Large intestine (tissue), 3 donors: ENCODE results near the gene MCOLN2. TPM values are rescaled to one million over a fixed set of nuclear protein-coding genes. Genes with fewer than 3 reads are reported as not detected.

ENCODE experiments used
- DNase-seq, 2 donors: peaks; one replicate each; pipeline versions ENCODE4 v3.0.0 to v3.0.0-alpha.2; 2013
- H3K27ac ChIP-seq: one replicate; pipeline ENCODE4 v1.5.1; 2013; ENCODE audit warnings: low read length
- H3K27me3 ChIP-seq: 2 replicates; pipeline ENCODE4 v1.6.1; 2013; ENCODE audit warnings: low read length; ENCODE audit not compliant: control insufficient read depth, insufficient read depth
- H3K36me3 ChIP-seq: 2 replicates; pipeline ENCODE4 v1.6.1; 2013; ENCODE audit warnings: low read length; ENCODE audit not compliant: control insufficient read depth, insufficient read depth
- H3K4me1 ChIP-seq: one replicate; pipeline ENCODE4 v1.6.1; 2013; ENCODE audit warnings: low read length; ENCODE audit not compliant: control insufficient read depth, insufficient read depth
- H3K4me3 ChIP-seq: one replicate; pipeline ENCODE4 v1.5.1; 2013; ENCODE audit warnings: low read length
- H3K9me3 ChIP-seq: one replicate; pipeline ENCODE4 v1.6.1; 2013; ENCODE audit warnings: mild to moderate bottlenecking, low read depth, low read length, moderate library complexity; ENCODE audit not compliant: control insufficient read depth
- WGBS: methylation state at CpG from one replicate; pipeline ENCODE4 v1.1.5; 2013; ENCODE audit warnings: low lambda C conversion rate; ENCODE audit not compliant: insufficient coverage; 5-methylcytosine and 5-hydroxymethylcytosine counted together
- polyA plus RNA-seq: library from polyadenylated mRNA; unstranded; fragments of 120-200 nt; gene quantifications from one replicate; pipeline ENCODE4 v1.2.1, GENCODE V29; 2013

MCOLN2 gene
- polyA plus RNA-seq, 1 donor: 3.2 TPM

DNA sequence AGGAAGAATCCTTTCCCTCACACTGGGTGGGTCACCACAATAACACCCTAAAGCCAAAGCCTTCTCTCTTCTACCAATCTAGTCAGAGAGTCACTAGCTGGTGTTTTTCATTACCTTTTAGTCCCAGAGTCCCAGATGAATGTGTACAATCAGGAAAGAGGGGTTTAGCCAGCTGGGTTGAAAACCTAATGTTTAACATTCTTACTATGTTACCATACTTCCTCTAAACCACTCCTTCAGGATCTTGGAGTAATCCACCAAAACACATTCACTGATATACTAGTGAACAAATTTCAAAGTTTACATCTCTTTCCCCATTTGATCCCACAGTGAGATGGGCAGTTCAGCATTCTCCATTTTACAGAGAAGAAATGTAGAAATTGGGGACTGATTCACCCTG lies 113.6 kb downstream of the MCOLN2 start:
- DNase-seq: no peak
- Histone ChIP-seq H3K4me3 (no peak overlapping the region), H3K36me3 (no peaks in the 10 kb centered on the region), H3K4me1 (no peaks in the 10 kb centered on the region), H3K27ac (no peak overlapping the region), H3K9me3 (no peaks in the 10 kb centered on the region), H3K27me3 (no peaks in the 10 kb centered on the region)

DNA sequence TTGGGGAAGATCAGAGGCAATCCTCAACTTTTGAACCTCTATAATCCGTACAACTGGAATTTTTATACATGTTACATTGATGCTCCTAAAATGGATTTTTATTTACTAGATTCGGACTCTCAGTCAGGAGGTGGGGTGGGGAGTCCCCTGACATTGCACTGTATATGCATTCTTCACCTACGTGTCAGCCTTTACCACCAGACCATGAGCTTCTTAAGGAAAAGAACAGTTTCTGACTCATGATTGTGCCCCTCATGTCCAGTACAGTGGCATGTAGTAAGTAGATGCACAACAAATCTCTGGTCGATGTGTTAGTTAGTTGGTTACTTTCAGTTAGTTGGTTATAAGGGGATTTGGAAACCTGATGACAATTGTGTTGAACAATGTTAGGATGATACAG lies 119.3 kb downstream of the MCOLN2 start:
- Histone ChIP-seq H3K9me3 (no peaks in the 10 kb centered on the region), H3K4me3 (no peak overlapping the region), H3K4me1 (no peaks in the 10 kb centered on the region), H3K27me3 (peaks cover 2% of the 10 kb centered on the region), H3K36me3 (no peaks in the 10 kb centered on the region), H3K27ac (no peak overlapping the region)
- WGBS: 83% methylated on average over 1 of the region's 4 CpGs
- DNase-seq: no peak

DNA sequence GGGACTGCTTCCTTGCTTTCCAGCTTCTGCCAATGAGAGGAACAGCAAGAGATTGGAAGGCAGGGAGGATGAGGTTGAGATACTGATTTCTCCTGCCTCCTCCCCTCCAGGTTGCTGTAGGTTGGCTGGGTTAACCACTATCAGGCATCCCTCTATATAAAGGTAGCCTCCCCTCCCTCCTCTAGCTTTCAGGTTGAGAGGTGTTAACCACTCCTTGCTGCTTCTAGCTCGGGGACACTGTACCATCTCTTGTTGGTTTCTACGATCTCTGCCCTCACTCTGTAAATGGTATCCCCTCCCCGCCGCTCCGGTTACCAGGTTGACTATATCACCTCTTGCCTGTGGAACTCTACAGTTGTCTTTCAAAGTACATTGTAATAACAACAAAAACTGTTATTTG lies 120.6 kb downstream of the MCOLN2 start:
- no peaks in the 10 kb centered on the region for H3K36me3 ChIP-seq
- H3K4me3 ChIP-seq: no peak overlapping the region
- H3K27ac ChIP-seq: no peak overlapping the region
- no peaks in the 10 kb centered on the region for H3K4me1 ChIP-seq
- WGBS: 84% methylated on average over 5 of the region's 5 CpGs
- no peak for DNase-seq
- no peaks in the 10 kb centered on the region for H3K9me3 ChIP-seq
- peaks cover 2% of the 10 kb centered on the region for H3K27me3 ChIP-seq

Other genes with a start within 250 kb of the MCOLN2 start
- 1.1 TPM for gene LPAR3, start 103.9 kb downstream of the MCOLN2 start, polyA plus RNA-seq
- gene MCOLN3, start 51.4 kb upstream of the MCOLN2 start, polyA plus RNA-seq: 181 TPM
- gene SYDE2, start 203.9 kb upstream of the MCOLN2 start, polyA plus RNA-seq: 6.2 TPM